ENCODE measurements around the gene SORCS2.

The SORCS2 gene

DNA sequence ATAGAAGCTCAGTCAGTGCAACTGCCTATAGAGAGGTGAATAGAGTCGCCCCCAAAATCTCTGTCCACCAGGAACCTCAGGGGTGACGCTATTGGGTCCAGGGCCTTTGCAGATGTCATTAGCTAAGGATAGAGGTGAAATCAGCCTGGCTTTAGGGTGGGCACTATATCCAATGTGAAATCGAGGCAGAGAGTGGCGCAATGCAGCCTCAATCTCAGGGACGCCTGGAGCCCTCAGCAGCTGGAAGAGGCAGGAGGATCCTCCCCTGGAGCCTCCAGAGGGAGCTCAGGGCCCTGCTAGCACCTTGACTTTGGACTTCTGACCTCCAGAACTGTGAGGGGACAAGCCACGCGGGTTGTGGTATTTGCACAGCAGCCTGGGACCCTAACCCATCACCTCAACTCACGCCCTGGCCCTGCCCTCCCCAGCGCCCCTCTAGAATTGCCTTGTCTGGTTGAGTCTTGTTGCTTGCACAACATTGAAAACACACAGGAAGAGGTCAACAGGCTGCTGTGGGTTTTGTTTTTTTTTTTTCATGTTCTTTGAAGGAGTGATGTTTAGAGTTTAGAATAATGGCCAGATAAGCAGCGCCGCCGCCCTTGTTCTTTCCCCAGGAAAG lies 331.8 kb downstream of the SORCS2 start:
- H3K4me2 ChIP-seq (ENCODE audit: insufficient read depth, low read length) = no peak overlapping the region

GRCh38 chr4:7524843-7525242 lies 332.5 kb downstream of the SORCS2 start:
- H3K9ac ChIP-seq (ENCODE audit: low read depth, low read length) = no peak overlapping the region
- no peak for TF ChIP-seq CTCF (IDR thresholded peaks at IDR 0.05; ENCODE audit: borderline replicate concordance, extremely low read depth, low read length, poor library complexity, severe bottlenecking)
- no peak for TF ChIP-seq EZH2 (IDR thresholded peaks at IDR 0.05; ENCODE audit: borderline replicate concordance, low read depth, low read length, severe bottlenecking)

More for the DNA sequence above, 331.8 kb downstream of the SORCS2 start:
- peaks cover 6% of the 10 kb centered on the region for H3K27me3 ChIP-seq (ENCODE audit: insufficient read depth, low read length, poor library complexity)
- no peaks in the 10 kb centered on the region for H3K79me2 ChIP-seq (ENCODE audit: insufficient read depth, low read length)
- no peaks in the 10 kb centered on the region for H3K4me1 ChIP-seq (ENCODE audit: insufficient read depth, low read length)
- H3K36me3 ChIP-seq (ENCODE audit: insufficient read depth, low read length) = no peaks in the 10 kb centered on the region
- no peak overlapping the region for H3K4me3 ChIP-seq (ENCODE audit: low read depth in 1 of 2, low read length in 2 of 2)
- H3K9me3 ChIP-seq (ENCODE audit: insufficient read depth, low read length, severe bottlenecking) = no peaks in the 10 kb centered on the region
- no peak overlapping the region for H3K27ac ChIP-seq (ENCODE audit: low read length)
- ATAC-seq (ENCODE audit: insufficient read depth, low read depth) (no peak), DNase-seq (no peak)
- H4K20me1 ChIP-seq (ENCODE audit: insufficient read depth, low read length) = peaks cover 3% of the 10 kb centered on the region; the same call in 1 of the 2 replicates
- H2AFZ ChIP-seq (ENCODE audit: low read depth, low read length) = no peak overlapping the region
- TF ChIP-seq EZH2 (IDR thresholded peaks at IDR 0.05; ENCODE audit: borderline replicate concordance, low read depth, low read length, severe bottlenecking) (no peak), CTCF (IDR thresholded peaks at IDR 0.05; ENCODE audit: borderline replicate concordance, extremely low read depth, low read length, poor library complexity, severe bottlenecking) (no peak)
- H3K9ac ChIP-seq (ENCODE audit: low read depth, low read length) = no peak overlapping the region

DNA sequence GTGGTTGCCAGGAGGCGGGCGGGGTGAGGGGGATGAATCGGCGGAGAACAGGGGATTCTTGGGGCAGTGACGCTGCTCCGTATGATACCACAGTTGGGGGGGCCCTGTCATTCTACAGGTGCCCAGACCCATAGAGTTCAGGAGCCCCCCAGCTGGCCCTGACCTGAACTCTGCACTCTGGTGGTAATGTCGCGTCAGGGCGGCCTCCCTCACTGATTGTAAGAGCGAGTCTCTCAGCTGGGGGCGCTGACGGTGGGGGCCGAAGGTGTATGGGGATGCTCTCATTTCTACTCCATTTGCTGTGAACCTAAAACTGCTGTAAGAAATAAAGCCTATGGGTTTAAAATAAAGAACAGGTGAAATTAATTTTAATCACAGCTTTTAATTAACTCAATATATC lies 334.2 kb downstream of the SORCS2 start:
- no peak overlapping the region for H3K4me2 ChIP-seq (ENCODE audit: insufficient read depth, low read length)
- H3K27me3 ChIP-seq (ENCODE audit: insufficient read depth, low read length, poor library complexity) = peaks cover 14% of the 10 kb centered on the region
- H3K79me2 ChIP-seq (ENCODE audit: insufficient read depth, low read length) = no peaks in the 10 kb centered on the region
- no peak overlapping the region for H3K9ac ChIP-seq (ENCODE audit: low read depth, low read length)
- H3K4me1 ChIP-seq (ENCODE audit: insufficient read depth, low read length) = no peaks in the 10 kb centered on the region
- no peaks in the 10 kb centered on the region for H3K36me3 ChIP-seq (ENCODE audit: insufficient read depth, low read length)
- H3K27ac ChIP-seq (ENCODE audit: low read length) = no peak overlapping the region
- TF ChIP-seq CTCF (IDR thresholded peaks at IDR 0.05; ENCODE audit: borderline replicate concordance, extremely low read depth, low read length, poor library complexity, severe bottlenecking) = peak; percentile 9
- no peak for TF ChIP-seq EZH2 (IDR thresholded peaks at IDR 0.05; ENCODE audit: borderline replicate concordance, low read depth, low read length, severe bottlenecking)
- no peak for ATAC-seq (ENCODE audit: insufficient read depth, low read depth)
- H2AFZ ChIP-seq (ENCODE audit: low read depth, low read length) = no peak overlapping the region
- H4K20me1 ChIP-seq (ENCODE audit: insufficient read depth, low read length) = no peaks in the 10 kb centered on the region; the same call in none of the 2 replicates
- no peaks in the 10 kb centered on the region for H3K9me3 ChIP-seq (ENCODE audit: insufficient read depth, low read length, severe bottlenecking)
- no peak for DNase-seq
- no peak overlapping the region for H3K4me3 ChIP-seq (ENCODE audit: low read depth in 1 of 2, low read length in 2 of 2)

More at GRCh38 chr4:7524843-7525242, 332.5 kb downstream of the SORCS2 start:
- Histone ChIP-seq H3K36me3 (ENCODE audit: insufficient read depth, low read length) (no peaks in the 10 kb centered on the region), H3K27ac (ENCODE audit: low read length) (no peak overlapping the region), H3K79me2 (ENCODE audit: insufficient read depth, low read length) (no peaks in the 10 kb centered on the region), H2AFZ (ENCODE audit: low read depth, low read length) (no peak overlapping the region), H3K4me1 (ENCODE audit: insufficient read depth, low read length) (no peaks in the 10 kb centered on the region), H3K4me2 (ENCODE audit: insufficient read depth, low read length) (no peak overlapping the region), H3K9me3 (ENCODE audit: insufficient read depth, low read length, severe bottlenecking) (no peaks in the 10 kb centered on the region), H3K27me3 (ENCODE audit: insufficient read depth, low read length, poor library complexity) (peaks cover 6% of the 10 kb centered on the region), H4K20me1 (ENCODE audit: insufficient read depth, low read length) (peaks cover under 1% of the 10 kb centered on the region; the same call in 1 of the 2 replicates), H3K4me3 (ENCODE audit: low read depth in 1 of 2, low read length in 2 of 2) (no peak overlapping the region)
- no peak for ATAC-seq (ENCODE audit: insufficient read depth, low read depth)
- no peak for DNase-seq
